Endothelial cell of hepatic sinusoid (primary cell): ENCODE results near the gene ZC3H7A.
"Not testable (repeated sequence)": the region's sequence is repeated elsewhere in the genome, so short reads cannot be mapped to it uniquely, and the experiment has no call there.

Source experiments
- in situ Hi-C: cut with HindIII; loops from 2 replicates; pipeline ENCODE4 v1.10.0; 2017; ENCODE audit warnings: low sequenced_read_pairs

Gene ZC3H7A

DNA sequence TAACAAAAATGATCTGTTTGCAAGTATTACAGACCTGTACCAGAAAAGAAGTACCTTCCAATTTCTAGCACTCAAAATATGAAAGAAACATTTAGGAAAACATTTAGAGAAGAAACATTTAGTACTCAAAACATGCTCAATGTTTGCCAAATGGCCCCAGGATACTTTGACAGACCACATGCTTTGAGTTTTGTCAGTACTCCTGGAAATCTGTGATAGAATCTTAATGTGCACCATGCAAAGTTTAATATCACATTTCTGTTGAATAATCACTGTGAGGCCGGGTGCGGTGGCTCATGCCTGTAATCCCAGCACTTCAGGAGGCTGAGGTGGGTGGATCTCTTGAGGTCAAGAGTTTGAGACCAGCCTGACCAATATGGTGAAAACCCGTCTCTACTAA, 8.5 kb upstream of the ZC3H7A start:
- in situ Hi-C loops: no loop called here

DNA sequence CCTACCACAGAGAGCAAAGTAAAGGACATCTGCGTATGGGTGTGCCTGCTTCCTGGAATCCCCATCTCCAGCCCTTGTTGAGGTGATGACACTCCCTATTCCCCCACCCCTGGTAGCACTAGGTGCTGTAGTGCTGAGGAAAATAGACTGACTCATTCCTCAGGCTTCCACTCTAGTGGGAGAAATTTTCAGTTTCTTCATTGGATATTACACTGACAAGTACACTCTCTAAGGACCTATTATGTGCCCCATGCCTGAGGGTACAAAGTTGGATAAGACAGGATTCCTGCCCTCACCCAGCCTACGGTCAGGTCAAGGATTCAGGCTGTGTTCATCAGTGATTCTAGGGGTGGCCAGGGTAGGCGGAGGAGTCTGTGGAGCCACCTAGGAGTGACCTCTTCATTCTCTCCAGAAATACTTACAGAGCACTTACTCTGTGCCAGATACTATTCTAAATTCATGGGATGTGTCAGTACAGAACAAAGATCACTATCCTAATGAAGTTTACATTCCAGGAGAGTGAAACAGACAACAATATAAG, 4.5 kb upstream of the ZC3H7A start:
- in situ Hi-C loops: no loop called here

DNA sequence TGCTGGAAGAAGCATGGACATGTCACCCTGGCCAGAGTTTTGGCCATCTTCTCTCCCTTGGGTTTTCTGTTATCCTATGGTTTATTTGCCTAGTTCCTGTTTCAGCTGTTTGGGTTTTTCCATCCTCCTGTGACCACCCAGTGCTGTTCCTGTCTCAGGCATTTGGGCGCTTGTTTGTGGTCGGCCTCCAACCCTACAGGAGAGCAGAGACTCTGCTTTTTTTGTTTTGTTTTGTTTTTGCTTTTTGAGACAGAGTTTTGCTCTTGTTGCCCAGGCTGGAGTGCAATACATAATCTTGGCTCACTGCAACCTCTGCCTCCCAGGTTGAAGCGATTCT, 3.3 kb upstream of the ZC3H7A start:
- in situ Hi-C loops: no loop called here

DNA sequence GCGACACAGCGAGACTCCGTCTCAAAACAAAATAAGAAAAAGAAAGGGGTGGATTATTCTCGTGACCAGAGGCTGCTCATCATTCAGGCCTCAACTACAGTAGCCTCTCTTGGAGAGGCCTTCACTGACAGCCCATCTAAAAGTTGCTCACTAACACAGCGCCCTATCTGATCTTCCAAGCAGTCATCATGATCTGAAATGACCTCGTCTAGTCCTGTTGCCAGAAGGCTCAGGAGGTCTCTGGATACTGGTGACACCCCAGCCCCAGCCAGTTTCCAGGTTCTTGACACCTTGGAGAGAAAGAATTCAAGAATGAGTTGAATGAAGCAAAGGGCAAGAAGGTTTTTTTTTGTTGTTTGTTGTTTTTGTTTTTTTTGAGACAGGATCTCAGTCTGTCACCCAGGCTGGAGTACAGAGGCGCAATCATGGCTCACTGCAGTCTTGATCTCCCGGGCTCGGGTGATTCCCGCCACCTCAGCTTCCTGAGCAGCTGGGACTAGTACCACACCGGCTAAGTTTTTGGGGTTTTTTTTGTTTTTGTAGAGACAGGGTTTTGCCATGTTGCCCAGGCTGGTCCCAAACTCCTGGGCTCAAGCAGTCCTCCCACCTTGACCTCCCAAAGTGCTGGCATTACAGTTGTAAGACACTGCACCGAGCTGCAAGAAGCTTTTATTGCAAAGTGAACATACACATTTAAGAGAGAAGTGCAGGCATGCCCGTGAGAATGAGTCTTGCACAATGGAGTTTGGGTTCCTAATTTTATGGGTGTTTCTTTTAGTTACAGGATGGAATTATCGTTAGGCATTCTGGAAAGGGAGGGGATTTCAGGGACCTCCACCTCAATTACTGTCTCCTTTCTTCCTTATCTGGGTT, 2.7 kb upstream of the ZC3H7A start:
- in situ Hi-C loops: no loop called here

DNA sequence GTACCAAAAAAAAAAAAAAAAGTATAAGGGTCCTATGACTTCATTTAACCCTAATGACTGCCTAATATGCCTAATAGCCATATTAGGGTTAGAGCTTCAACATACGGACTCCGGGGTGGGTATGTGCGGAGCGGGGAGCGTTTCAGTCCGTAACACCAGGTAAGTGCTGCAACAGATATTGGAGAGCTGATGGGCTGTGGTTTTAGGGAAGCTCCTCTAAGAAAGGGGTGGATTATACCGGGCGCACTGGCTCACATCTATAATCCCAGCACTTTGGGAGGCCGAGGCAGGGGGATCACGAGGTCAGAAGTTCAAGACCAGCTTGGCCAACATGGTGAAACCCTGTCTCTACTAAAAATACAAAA, 1.9 kb upstream of the ZC3H7A start:
- in situ Hi-C loops: no loop called here

DNA sequence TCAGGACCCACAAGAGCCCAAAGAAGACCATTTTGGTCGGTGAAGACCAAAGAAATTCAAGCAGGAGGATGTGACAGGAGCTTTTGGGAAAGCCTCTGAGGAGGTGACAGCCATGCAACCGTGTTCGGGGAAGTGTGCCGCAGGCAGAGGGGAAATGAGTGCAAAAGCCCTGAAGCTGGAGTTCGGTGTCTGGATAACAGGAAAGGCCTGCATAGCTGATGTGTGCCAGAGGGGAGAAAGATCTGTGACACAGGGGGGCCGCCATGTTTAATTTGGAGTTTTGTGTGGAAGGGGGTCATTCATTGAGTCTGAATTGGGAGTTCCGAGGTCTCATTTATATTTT, 870 bp upstream of the ZC3H7A start:
- in situ Hi-C loops: no loop called here

DNA sequence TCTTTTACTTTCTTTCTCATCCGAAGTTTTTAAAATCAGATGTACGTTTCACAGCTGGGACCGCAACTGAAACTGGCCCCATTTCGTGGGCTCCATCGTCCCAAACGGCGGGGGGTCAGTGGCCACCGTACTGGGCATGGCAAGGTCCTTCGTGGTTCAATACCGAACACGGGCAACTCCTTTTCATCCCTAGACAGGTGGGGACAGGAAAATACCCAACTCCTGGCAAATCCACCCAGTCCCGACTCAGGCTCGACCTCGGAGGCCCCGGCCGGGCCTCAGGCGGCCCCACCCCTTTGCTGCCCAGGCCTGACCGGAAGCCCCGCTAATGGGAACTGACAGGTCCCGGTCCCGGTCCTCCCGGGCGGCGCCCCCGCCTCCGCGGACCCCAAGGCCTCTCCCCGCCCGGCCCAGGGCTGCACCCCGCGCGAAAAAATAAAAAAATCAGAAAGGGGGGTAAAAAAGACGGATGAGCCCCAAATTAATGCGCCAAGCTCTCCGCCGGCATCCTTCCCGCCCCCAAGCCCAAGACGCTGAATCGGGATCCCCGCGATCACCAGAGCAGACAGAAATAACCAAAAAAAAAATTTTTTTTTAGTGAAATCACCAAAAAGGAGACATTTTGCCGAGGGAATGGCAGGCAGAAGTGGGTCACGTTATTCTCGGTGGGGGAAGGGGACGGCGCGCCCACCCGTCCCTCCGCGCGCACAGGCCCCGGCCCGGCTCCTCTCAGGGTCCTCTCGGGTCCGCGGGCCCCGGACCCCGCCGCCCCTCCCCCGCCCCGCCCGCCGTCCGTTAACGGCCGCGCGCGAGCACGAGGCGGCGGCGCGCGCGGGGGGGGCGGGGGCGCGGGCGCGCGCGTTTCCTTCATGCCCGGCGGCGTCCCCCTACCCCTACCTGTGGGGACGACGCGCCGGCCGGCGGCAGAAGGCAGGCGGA, 562 bp downstream of the ZC3H7A start:
- in situ Hi-C loops: no loop called here

DNA sequence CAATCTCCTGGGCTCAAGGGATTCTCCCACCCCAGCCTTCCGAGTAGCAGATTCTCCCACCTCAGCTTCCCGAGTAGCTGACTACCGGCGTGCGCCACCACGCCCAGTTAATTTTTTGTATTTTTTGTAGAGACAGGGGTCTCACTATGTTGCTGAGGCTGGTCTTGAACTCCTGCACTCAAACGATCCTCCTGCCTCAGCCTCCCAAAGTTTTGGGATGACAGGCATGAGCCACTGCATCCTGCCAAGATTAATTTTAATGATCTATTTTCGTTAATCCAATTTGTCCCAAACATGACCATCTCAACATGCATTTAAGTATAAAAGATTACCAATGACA, 1.2 kb downstream of the ZC3H7A start:
- in situ Hi-C loops: no loop called here

DNA sequence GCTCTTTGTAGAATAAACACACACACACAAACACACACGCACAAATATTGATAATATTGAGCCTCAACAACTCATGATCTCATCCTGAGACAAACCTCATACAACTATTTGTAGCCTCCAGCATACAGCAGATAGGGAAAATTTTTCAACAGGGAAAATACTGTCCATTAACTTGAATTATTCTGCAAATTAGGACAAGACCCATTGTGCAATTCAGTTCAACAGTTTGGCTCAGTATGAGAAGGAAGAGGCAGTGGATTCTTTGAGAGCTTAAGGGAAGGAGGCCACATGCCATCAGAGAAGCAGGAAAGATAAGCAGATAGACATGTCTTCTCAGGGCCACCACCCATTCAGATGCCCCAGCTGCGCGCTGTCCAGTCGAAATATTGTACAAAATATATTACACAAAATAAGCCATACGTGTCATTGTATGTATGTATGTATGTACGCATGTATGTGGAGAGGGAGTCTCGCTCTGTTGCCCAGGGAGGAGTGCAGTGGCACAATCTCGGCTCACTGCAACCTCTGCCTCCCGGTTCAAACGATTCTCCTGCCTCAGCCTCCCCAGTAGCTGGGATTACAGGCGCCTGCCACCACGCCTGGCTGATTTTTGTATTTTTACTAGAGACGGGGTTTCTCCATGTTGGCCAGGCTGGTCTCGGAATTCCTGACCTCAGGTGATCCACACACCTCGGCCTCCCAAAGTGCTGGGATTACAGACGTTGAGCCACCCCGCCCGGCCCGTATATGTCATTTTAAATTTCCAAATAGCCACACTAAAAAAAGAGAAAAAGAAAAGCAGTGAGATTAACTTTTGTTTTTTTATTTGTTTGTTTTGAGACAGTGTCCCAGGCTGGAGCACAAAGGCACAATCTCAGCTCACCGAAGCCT, 1.8 kb downstream of the ZC3H7A start:
- in situ Hi-C loops: no loop called here

DNA sequence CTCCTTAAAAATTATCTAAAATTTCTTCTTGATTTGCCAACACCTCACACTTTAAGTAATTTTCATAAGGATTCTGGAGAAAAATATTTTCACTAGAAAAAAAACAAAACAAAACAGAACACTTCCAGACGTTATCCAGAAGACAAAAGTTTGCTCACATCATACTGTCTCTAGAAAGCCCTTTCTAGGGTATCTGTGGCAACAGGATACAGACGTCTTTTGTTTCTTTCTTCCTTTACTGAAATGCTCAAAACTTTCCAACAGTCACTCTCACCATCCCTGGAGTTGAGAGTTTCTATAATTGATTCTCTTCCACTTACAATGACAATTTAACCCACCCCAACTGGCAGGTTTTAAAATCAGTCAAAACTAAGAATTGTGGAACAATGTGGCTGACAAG, 2.6 kb downstream of the ZC3H7A start:
- in situ Hi-C loops: no loop called here

DNA sequence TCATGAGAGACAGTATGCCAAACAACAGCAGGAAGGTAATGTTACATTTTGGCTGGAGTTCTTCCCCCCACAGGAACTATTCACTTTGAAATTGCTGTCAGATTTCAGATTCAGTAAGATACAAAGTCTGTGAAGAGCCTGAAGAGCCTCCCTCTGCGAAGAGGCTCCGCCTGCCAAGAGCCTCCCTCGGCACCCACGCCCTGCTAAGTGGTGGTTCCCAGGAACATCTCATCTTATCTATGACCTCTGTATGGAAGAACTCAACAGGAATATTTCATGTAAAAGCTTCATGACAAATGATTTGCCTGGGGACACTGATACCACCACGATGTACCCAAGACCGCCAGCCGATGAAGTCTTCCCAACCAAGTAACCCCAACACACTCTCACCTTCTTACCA, 3.2 kb downstream of the ZC3H7A start:
- in situ Hi-C loops: no loop called here

DNA sequence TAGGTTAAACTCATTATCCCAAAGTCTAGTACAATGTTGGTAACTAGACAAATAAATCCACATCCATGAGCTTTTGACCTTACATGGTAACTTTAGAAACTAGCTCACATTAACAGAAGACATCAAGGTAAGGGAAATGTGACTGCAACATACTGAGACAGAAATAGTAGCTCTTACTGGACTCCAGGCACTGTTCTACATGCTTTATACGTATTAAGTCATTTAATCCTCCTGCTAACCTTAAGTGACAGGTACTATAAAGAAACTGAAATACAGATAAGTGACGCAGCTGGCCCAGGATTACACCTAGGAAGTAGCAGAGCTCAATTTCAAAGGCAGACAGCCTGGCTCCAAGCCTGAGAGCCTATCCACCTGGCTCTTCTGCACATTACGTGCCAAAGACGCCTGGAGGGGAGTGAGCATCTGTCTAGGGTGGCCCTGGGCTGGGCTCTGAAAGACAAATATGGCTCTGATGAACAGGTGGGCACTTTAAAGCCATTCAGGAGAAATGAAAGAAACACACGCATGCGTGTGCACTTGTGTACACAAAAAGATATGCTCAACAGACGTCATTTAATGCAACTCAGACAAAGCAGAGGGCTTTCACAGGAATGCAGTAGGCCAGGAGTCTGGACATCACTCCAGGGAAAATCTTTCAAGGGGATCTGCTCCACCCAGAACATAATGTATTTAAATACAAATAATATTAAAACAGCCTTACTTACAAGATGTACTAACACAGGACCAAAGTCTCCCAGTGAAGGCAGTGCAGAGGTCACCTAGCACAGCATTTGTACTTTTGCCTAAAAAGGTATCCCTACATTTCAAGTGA, 4.4 kb downstream of the ZC3H7A start:
- in situ Hi-C loops: no loop called here

DNA sequence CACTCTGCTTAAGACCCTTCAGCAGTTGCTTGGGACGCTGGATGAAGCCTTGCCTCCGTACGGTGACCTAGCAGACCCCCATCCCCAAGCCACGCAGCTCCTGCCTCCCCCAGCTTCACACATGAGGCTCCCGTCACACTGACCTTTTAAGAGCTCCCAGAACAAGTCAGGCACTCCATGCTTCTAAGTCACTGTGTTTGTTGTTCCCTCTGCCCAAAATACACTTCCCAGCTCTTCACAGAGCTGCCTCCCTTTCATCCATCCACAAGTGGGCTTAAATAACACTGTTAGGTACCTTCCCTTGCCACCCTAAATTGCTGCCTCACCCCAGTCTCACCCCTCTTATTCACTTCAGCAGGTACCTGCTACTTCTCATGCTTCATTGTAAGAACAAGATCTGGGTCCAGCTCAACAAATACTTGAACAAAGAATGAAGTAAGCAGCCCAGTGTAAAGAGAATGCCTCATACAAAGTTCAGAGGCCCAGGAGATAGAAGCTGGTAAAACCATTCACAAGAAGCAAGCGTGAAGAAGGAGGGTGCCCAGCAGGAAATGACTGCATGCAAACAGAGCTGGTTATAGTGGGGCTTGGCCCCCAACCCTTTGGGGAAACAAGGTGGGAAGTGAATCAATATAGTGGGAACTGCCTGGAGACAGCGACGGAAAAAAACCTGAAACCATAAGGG, 5.8 kb downstream of the ZC3H7A start:
- in situ Hi-C loops: no loop called here

DNA sequence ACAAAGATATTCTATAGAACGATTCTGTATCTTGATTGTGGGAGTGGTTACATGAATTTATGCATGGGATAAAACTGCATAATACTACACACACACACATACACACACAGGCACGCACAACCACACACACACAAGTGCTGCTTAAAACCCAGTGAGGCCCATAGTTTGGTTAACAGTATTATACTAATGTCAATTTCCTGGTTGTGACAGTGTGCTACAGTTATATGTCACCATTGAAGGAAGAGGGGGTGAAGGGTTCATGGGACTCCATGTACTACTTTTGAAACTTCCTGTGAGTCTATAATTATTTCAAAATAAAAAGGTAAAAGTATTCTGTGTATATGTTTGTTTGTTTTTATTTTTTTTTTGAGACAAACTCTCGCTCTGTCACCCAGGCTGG, 8.1 kb downstream of the ZC3H7A start:
- in situ Hi-C loops: no loop called here

DNA sequence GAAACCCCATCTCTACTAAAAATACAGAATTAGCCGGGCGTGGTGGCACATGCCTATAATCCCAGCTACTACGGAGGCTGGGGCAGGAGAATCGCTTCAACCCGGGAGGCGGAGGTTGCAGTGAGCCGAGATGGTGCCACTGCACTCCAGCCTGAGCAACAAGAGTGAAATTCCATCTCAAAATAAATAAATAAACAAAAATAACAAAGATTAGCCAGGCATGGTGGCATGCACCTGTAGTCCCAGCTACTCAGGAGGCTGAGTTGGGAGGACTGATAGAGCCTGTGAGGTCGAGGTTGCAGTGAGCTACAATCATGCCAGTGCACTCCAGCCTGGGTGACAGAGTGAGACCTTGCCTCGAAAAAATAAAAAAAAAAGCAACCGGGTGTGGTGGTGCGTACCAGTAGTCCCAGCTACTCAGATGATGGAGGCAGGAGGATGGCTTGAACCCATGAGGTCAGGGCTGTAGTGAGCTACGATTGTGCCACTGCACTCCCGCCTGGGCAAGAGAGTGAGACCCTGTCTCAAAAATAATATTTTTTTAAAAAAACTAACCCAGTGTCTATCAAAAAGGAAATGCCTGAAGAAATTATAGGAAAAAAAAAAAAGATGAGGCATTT, 12.0 kb downstream of the ZC3H7A start:
- in situ Hi-C loops: not testable (repeated sequence)

DNA sequence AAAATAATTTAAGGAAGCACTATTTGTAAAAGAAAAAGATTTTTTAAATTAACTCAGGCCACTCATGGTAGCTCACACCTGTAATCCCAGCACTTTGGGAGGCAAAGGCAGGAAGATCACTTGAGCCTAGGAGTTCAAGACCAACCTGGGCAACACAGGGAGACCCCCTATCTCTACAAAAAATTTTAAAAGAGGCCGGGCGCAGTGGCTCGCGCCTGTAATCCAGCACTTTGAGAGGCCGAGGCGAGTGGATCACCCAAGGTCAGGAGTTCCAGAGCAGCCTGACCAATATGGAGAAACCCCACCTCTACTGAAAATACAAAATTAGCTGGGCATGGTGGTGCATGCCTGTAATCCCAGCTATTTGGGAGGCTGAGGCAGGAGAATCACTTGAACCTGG, 12.7 kb downstream of the ZC3H7A start:
- in situ Hi-C loops: not testable (repeated sequence)

DNA sequence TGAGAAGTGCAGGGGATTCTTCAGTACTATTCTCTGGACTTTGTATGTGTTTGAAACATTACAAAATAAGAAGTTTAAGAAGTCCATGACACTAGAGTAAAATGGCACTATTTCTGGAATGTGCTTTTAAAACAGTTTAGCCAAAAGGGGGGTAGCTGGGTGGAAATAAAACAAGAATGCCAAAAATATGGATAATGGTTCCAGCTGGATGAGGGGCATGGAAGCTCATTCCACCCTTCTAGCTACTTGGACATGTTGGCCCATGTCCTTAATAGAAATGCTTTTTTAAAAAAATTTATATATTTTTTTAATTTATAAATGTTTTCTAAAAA, 13.1 kb downstream of the ZC3H7A start:
- in situ Hi-C loops: no loop called here

DNA sequence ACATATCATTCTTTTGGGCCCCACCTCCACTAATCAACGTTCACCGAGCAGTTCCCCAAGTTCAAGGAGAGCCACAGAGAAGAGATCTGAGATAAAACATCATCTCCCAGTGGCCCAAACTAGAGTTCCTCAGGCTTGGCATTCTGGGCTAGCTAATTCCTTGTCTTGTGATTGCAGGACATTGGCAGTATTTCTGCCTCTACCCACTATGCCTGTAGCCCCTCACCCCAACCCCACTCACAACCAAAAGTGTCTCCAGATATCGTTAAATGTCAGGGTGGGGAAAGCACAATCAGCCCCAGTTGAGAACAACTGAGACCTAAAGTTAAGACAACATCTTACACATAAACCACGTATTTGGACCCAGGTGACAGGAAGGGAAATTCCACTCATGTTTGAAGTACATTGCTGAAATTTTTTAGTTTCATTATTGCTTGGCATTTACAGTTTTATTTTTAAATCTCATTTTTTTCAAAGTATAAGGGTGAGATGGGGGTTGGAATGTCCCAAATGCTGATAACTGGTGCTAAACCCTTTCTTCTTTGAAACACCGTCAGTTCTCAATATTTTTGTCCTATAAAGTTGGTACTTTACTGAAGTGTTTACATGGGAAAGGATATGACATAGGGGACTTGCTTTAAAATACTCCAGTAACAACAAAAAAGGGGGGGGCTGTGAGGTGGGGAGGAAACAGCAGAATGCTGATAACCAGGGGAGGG, 13.6 kb downstream of the ZC3H7A start:
- in situ Hi-C loops: no loop called here

DNA sequence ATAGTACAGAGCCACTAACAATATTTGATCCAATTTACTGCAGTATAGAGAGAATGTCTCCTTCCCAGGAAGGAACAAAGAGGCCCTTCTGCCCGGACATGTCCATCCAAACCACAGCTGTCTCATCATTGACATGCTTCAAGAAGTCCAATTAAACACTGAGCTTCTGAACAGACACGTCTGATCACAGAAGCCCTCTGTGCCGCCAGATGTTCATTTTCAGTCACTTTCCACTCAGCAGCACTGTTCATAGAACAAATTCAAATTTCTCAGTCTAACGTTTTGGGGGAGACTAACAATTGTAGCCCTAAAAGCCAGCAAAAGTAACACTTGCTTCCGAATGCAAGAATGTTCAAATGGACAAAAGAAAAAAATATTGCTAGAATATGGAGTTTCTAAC, 15.3 kb downstream of the ZC3H7A start:
- in situ Hi-C loops: no loop called here
